ENCODE results near the gene FBXO2.

Gene FBXO2

GRCh38 chr1:11600836-11601235 is 53.4 kb downstream of the FBXO2 start:
- TF ChIP-seq POLR2A (IDR thresholded peaks at IDR 0.05; ENCODE audit: low read depth, low read length): no peak
- no peak for TF ChIP-seq PAX5 (IDR thresholded peaks at IDR 0.05; ENCODE audit: insufficient read depth, low read length, severe bottlenecking)
- no peak for TF ChIP-seq TAF1 (IDR thresholded peaks at IDR 0.05; ENCODE audit: low read depth, low read length)
- TF ChIP-seq POLR2AphosphoS5 (IDR thresholded peaks at IDR 0.05; ENCODE audit: low read depth, low read length): no peak
- TF ChIP-seq POU2F2 (IDR thresholded peaks at IDR 0.05; ENCODE audit: low read depth, low read length): no peak
- no peak for TF ChIP-seq SPI1 (IDR thresholded peaks at IDR 0.05; ENCODE audit: low read depth, low read length)
- FAIRE-seq: no peak
- DNase-seq (ENCODE audit: insufficient read length, low spot score): no peak

- TF ChIP-seq PAX5 (IDR thresholded peaks at IDR 0.05; ENCODE audit: insufficient read depth, low read length, severe bottlenecking) (no peak), TAF1 (IDR thresholded peaks at IDR 0.05; ENCODE audit: low read depth, low read length) (no peak), SPI1 (IDR thresholded peaks at IDR 0.05; ENCODE audit: low read depth, low read length) (no peak), POLR2A (IDR thresholded peaks at IDR 0.05; ENCODE audit: low read depth, low read length) (no peak), POLR2AphosphoS5 (IDR thresholded peaks at IDR 0.05; ENCODE audit: low read depth, low read length) (no peak), POU2F2 (IDR thresholded peaks at IDR 0.05; ENCODE audit: low read depth, low read length) (no peak)
- DNase-seq (ENCODE audit: insufficient read length, low spot score) (no peak), FAIRE-seq (no peak)
These were observed 54.2 kb downstream of the FBXO2 start for GRCh38 chr1:11599891-11600576.

- FAIRE-seq (no peak), DNase-seq (ENCODE audit: insufficient read length, low spot score) (no peak)
- TF ChIP-seq POU2F2 (IDR thresholded peaks at IDR 0.05; ENCODE audit: low read depth, low read length) (no peak), SPI1 (IDR thresholded peaks at IDR 0.05; ENCODE audit: low read depth, low read length) (no peak), POLR2A (IDR thresholded peaks at IDR 0.05; ENCODE audit: low read depth, low read length) (no peak), TAF1 (IDR thresholded peaks at IDR 0.05; ENCODE audit: low read depth, low read length) (no peak), POLR2AphosphoS5 (IDR thresholded peaks at IDR 0.05; ENCODE audit: low read depth, low read length) (no peak), PAX5 (IDR thresholded peaks at IDR 0.05; ENCODE audit: insufficient read depth, low read length, severe bottlenecking) (no peak)
These were observed 55.8 kb downstream of the FBXO2 start for GRCh38 chr1:11598461-11598860.
